Measurements from ENCODE around the gene SSX2IP.
"Not testable (repeated sequence)": the region's sequence is repeated elsewhere in the genome, so short reads cannot be mapped to it uniquely, and the experiment has no call there.

The SSX2IP gene

GRCh38 chr1:84677415-84678099 lies 12.7 kb downstream of the SSX2IP start:
- FAIRE-seq = no peak

GRCh38 chr1:84675631-84676030 lies 14.6 kb downstream of the SSX2IP start:
- no peak for DNase-seq (ENCODE audit: insufficient read length, low spot score)
- FAIRE-seq = no peak

More at GRCh38 chr1:84677415-84678099, 12.7 kb downstream of the SSX2IP start:
- DNase-seq (ENCODE audit: insufficient read length, low spot score) = no peak

DNA sequence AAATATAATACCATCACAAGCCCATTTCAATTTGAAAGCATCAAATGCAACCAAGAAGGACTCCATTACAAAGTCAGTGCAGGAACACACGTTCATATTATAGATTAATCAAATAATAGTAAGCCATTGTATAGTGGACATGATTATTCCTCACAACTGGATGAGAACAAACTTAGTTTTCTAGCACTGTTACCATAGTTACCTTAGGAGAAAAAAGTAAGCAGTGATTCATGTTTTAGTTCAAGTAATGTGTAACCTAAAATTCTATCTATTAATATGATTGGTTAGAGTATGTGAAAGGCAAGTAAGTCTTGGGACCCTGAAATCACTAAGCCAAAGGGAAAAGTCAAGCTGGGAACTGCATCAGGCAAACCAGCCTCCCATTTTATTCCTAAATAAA lies 15.2 kb downstream of the SSX2IP start:
- no peak for DNase-seq (ENCODE audit: insufficient read length, low spot score)
- FAIRE-seq = no peak

GRCh38 chr1:84674705-84675104 lies 15.6 kb downstream of the SSX2IP start:
- DNase-seq (ENCODE audit: insufficient read length, low spot score) (no peak), FAIRE-seq (no peak)

- DNase-seq (ENCODE audit: insufficient read length, low spot score) (no peak), FAIRE-seq (no peak)
Observed at GRCh38 chr1:84674021-84674420, 16.2 kb downstream of the SSX2IP start.

- FAIRE-seq = no peak
Observed at GRCh38 chr1:84672080-84672854, 18.0 kb downstream of the SSX2IP start.

GRCh38 chr1:84669831-84670230 lies 20.4 kb downstream of the SSX2IP start:
- no peak for FAIRE-seq

More at GRCh38 chr1:84672080-84672854, 18.0 kb downstream of the SSX2IP start:
- DNase-seq (ENCODE audit: insufficient read length, low spot score) = no peak

GRCh38 chr1:84668185-84668584 lies 22.1 kb downstream of the SSX2IP start:
- DNase-seq (ENCODE audit: insufficient read length, low spot score) (no peak), FAIRE-seq (no peak)

More at GRCh38 chr1:84669831-84670230, 20.4 kb downstream of the SSX2IP start:
- no peak for DNase-seq (ENCODE audit: insufficient read length, low spot score)

DNA sequence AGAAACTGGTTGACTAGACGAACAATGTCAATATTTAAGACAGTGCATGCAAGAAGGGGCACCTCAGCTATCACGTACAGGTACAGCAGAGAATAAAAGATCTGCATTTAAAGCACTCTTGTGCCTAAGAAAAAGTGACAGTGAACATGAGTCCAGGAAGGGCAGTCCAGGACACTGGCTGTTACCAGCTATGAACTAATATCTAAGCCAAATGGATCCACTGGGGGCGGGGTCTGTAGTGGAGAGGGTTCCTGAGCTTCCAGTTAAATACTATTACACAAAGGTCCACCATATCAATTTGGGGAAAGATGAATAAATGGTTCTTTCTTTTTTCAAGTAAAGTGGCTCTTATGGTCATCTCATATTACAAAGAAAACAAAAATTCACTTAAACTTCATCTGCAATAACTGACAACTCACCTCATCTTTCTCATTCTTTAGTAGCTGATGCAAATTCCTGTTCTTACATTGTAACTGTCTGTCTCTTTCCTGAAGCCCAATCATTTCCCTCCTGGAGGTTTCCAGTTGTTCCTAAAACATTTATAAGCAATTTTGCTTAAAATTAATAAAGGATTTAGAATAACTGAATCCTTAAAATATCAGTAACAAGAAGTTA lies 24.5 kb downstream of the SSX2IP start:
- DNase-seq (ENCODE audit: insufficient read length, low spot score) (no peak), FAIRE-seq (no peak)

DNA sequence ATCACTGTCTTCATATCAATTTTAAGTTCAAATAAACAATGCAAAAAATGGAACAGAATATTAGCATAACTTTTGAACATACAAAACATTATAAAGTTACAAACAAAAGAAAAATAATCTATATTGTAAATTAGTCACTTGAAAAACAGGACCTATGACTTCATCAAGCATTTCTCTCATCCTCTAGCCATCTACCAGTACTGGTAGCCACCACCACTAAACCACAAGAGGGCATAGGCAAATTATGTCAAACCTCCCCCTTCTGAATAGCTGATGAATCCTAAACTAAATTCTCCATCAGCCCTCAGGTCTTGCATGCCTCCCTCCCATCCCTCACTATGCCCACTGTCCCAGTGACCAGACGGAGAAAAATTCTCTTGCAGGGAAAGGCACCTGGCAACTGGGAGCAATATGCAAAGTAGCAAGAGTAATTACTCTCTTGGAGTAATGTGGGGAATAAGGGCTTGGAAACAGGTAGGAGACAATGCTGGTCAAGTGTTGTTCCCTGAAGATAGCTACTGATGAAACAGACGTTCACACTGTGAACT lies 37.1 kb downstream of the SSX2IP start:
- DNase-seq (ENCODE audit: insufficient read length, low spot score) (no peak), FAIRE-seq (no peak)

- no peak for DNase-seq (ENCODE audit: insufficient read length, low spot score)
Observed at GRCh38 chr1:84644472-84644871, 45.8 kb downstream of the SSX2IP start.

GRCh38 chr1:84643183-84643582 lies 47.1 kb downstream of the SSX2IP start:
- DNase-seq (ENCODE audit: insufficient read length, low spot score) (no peak), FAIRE-seq (no peak)

More at GRCh38 chr1:84644472-84644871, 45.8 kb downstream of the SSX2IP start:
- no peak for FAIRE-seq

GRCh38 chr1:84642774-84643173 lies 47.5 kb downstream of the SSX2IP start:
- FAIRE-seq = no peak
- DNase-seq (ENCODE audit: insufficient read length, low spot score) = no peak

DNA sequence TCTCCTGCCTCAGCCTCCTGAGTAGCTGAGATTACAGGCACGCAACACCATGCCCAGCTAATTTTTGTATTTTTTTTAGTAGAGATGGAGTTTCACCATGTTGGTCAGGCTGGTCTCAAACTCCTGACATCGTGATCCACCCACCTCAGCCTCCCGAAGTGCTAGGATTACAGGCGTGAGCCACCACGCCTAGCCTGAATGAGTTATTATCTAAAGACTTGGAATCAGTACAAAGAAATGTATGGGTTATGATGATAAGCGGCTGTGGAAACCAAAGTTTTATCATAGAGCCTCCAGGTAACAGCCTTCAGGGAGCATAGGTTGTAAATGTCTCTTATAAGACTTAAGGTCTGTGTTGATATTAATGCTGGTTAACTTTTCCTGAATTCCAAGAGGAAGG lies 50.5 kb downstream of the SSX2IP start:
- not testable (repeated sequence) for DNase-seq (ENCODE audit: insufficient read length, low spot score); FAIRE-seq

DNA sequence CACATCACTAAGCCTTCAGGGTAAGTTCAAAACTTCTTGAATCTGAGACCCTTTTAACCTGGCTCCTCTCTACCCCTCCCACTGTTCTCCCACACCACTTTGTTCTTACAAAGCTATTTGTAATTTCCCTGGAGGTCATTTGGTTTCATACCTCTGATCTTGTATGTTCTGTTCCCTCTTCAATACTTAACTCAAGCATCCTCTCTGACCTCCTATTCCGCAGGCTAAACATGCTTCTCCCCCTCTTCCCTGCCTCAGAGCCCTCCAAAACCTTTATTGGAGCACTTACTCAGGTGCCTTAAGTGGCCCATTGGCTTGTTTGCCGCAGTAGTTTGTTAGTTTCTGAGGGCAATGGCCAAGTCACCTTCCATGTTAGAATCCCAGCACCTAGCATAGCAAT lies 54.8 kb downstream of the SSX2IP start:
- FAIRE-seq = no peak
- DNase-seq (ENCODE audit: insufficient read length, low spot score) = no peak

DNA sequence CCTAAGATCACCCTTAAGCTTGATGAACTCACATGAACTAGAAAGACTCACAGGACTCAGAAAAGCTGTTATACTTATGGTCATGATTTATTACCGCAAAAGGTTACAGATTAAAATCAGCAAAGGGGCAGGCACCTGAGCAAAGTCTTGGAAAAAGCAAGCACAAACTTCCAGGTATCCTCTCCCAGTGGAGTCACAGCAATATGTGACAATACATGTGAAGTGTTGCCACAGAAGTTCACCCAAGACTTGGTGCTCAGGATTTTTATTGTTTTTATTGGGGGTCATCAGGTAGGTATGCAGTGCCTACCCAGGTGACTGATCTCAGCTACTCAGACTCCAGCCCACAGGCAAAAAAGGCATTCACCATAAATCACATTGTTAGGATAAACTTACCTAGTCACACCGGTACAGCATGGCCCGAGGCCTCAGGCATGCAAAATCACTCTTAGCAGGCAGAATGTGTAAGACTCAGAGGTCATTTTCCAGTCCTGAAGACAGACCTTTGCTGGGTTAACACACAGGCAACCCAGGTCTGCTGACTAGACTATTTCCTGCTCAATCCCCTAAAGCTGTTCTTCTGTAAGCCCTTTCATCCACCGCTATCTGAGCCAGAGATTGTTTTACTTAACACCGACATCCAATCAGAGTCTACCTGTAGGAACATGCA lies 55.6 kb downstream of the SSX2IP start:
- FAIRE-seq = no peak
- DNase-seq (ENCODE audit: insufficient read length, low spot score) = no peak

DNA sequence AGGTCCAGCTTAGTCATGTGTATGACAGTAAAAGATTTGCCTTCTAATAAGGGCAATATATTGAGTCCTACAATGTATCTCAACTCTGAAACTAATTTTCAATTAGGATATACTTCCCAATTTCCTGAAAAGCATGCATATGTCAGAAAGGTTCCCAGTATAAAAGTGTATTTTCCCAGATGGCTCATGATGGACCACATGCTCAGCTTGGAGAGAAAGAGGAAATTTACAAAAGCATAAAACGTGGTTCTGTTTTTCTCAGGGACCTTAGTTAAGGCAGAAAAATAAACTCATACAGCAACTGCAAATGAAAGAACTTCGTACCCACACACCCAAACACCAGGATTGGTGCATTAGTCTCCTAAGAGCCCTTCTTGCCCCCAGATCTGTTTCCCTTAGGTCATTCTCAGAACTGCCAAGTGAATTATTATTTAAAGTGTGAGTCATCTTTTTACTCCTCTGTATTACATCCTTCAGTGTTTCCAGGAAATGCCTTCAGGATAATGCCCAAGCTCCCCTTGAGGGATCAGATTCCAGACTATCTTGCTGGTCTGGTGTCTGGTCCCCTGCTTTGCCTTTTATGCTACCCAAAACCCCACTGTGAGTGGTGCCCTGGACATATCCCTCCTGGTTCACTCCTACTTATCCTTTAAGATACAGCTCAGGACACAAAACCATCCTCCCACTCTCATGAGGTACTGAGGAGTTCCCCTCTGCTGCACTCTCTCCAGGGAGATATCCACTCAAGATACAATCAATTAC lies 57.4 kb downstream of the SSX2IP start:
- peak; percentile 49 for DNase-seq (ENCODE audit: insufficient read length, low spot score)
- FAIRE-seq = peak; percentile 58

GRCh38 chr1:84632137-84632536 lies 58.1 kb downstream of the SSX2IP start:
- DNase-seq (ENCODE audit: insufficient read length, low spot score) (no peak), FAIRE-seq (no peak)

- no peak for DNase-seq (ENCODE audit: insufficient read length, low spot score)
- no peak for FAIRE-seq
Observed at GRCh38 chr1:84624876-84625275, 65.4 kb downstream of the SSX2IP start.

- DNase-seq (ENCODE audit: insufficient read length, low spot score) = no peak
- no peak for FAIRE-seq
Observed at GRCh38 chr1:84621553-84621952, 68.7 kb downstream of the SSX2IP start.
